ENCODE measurements around the gene HOXB2. TPM values are rescaled to one million over a fixed set of nuclear protein-coding genes. Genes with fewer than 3 reads are reported as not detected.

HOXB2 gene
- total RNA-seq: 2.2 and 2.9 TPM in 2 replicates

DNA sequence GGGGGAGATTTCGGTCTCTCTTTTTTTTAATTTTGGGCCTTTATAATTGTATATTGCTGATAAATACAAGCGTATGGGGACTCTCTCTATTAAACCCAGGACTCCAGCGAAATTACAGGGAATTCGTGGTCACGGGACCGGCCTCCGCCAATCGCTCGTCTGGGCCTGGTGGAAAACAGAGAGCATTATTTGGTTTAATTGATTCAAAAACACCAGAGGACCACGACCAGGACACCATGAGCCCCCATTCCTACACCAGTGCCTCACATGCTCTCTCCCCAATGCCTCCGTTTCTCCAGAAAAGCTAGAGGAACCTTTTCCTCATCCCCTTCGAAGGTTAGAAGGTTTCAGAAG lies at the start of gene HOXB2:
HOXB2 (minus strand) TSS at position 88 of the 354 bp plus-strand sequence. CDS start 198 bp downstream, outside the sequence.
- intact Hi-C loops (cut with micrococcal nuclease): no loop called here
- ChIA-PET CTCF (no interaction called here), POLR2A (no interaction called here)
- no peak for TF ChIP-seq CTCF (IDR thresholded peaks at IDR 0.05)
- peak within 1 kb of the TSS; percentile 88 for H3K4me3 Mint-ChIP-seq
- H3K27ac Mint-ChIP-seq: peak within 1 kb of the TSS; percentile 82
- DNase-seq (no peak), ATAC-seq (ENCODE audit: low read depth) (no peak)
- peaks cover 5% of the 10 kb centered on the region for H3K36me3 Mint-ChIP-seq (ENCODE audit: low read depth)
- no peaks in the 10 kb centered on the region for H3K9me3 Mint-ChIP-seq
- peaks cover 40% of the 10 kb centered on the region for H3K4me1 Mint-ChIP-seq
- H3K27me3 Mint-ChIP-seq: peaks cover 34% of the 10 kb centered on the region

DNA sequence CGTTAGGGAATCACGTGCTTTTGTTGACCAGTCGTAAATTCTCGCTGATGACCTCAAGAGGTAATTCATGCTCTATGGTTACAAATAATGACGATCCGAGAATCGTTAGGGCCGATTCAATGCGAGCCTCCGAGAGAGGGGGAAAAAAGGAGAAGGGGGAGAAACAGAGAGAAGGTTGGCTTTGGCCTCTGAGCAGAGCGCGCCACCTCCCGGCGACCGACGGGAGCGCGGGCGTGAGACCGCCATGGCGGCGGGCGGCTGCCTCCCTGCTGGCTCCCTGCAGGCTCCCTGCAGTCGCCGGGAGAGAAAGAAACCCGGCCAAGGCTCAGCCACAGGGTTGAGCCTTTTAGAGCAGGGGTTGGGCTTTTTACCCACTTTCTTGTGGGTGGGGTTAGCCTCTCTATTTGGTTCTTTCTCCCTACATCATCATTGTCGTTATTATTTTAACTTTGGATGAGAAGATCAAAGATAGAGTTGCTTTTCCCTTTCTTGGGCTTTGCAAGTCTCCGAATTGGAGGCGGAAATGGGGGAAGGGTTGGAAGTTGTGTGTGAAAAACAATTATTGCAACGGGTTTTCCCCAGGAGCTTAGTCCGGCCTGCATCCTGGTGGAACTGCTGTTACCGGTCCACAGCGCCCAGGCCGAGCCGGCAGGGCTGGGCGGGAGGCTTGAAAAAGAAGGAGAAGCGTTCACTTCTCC lies 49.1 kb upstream of the HOXB2 start:
- ChIA-PET CTCF (interaction anchor here (0.8 to 4.5 kb wide), 15 partner anchors 10 to 513 kb away, joined by 3 to 31 read pairs (median 6); partner anchors contain the start of gene HOXB9), POLR2A (interaction anchor here (1.1 to 1.2 kb wide), 2 partner anchors 21 to 258 kb away, joined by 3 to 5 read pairs; partner anchors contain the start of gene HOXB8)
- intact Hi-C loops (cut with micrococcal nuclease): loop anchor here (1.0 to 10.0 kb wide), 6 partner anchors 137 to 569 kb away; no protein-coding TSS in a partner anchor
- Mint-ChIP-seq H3K36me3 (ENCODE audit: low read depth) (no peaks in the 10 kb centered on the region), H3K4me1 (peaks cover 53% of the 10 kb centered on the region), H3K27ac (no peak overlapping the region), H3K9me3 (no peaks in the 10 kb centered on the region), H3K27me3 (peaks cover 73% of the 10 kb centered on the region), H3K4me3 (peak overlapping the region; percentile 71)
- DNase-seq (peak; percentile 85), ATAC-seq (ENCODE audit: low read depth) (peak; percentile 66)
- peak; percentile 50 for TF ChIP-seq CTCF (IDR thresholded peaks at IDR 0.05)

DNA sequence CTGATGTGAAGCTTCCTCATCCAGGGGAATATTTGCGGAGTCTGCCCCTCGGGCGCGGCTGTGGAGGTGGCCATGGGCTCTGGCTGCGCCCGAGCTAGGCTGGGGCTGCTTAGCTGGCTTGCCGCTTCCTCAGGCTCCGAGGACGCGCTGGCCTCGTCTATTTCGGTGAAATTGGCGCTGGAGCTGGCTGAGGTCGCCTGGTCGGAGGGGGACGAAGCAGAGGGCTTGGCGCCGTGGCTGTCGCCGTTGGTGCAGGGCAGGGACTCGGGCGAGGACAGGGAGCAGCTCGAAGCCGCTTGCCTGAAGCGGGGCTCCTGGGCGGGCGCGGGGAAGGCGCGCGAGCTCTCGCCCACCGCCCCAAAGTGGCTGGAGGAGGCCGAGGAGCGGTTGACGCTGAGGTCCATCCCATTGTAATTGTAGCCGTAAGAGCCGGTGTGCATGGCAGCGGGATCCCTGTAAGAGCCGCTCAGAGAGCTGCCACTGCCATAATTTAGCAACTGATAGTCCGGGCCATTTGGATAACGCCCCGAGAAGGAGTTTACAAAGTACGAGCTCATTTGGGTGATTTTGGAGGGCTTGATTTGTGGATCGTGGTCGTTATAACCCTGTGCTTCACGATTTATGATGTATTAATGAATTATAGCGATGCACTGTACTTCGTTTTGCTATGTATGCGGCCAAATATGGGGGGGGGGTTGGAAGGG lies 48.4 kb upstream of the HOXB2 start, which contains the start of gene HOXB5:
HOXB5 (minus strand) TSS at position 654 of the 704 bp plus-strand sequence; CDS start at position 557, 97 bp downstream.
- peaks cover 52% of the 10 kb centered on the region for H3K4me1 Mint-ChIP-seq
- intact Hi-C loops (cut with micrococcal nuclease): loop anchor here (2.0 to 10.0 kb wide), 4 partner anchors 136 to 438 kb away; no protein-coding TSS in a partner anchor
- TF ChIP-seq CTCF (IDR thresholded peaks at IDR 0.05): no peak
- H3K4me3 Mint-ChIP-seq: peak within 1 kb of the TSS; percentile 71
- ChIA-PET POLR2A (interaction anchor here (0.9 to 1.6 kb wide), 5 partner anchors 14 to 258 kb away, joined by 3 to 5 read pairs (median 3); partner anchors contain the start of gene HOXB8), CTCF (interaction anchor here (0.8 to 4.5 kb wide), 24 partner anchors 9 to 567 kb away, joined by 3 to 31 read pairs (median 4); partner anchors contain the start of genes HOXB8 and HOXB9)
- H3K36me3 Mint-ChIP-seq (ENCODE audit: low read depth): no peaks in the 10 kb centered on the region
- ATAC-seq (ENCODE audit: low read depth) (no peak), DNase-seq (no peak)
- H3K9me3 Mint-ChIP-seq: no peaks in the 10 kb centered on the region
- H3K27me3 Mint-ChIP-seq: peaks cover 73% of the 10 kb centered on the region
- H3K27ac Mint-ChIP-seq: no peak within 1 kb of the TSS

GRCh38 chr17:48592577-48592976 lies 47.7 kb upstream of the HOXB2 start:
- CTCF ChIA-PET: interaction anchor here (0.8 to 4.5 kb wide), 22 partner anchors 9 to 567 kb away, joined by 3 to 31 read pairs (median 4); partner anchors contain the start of gene HOXB8

More at GRCh38 chr17:48592577-48592976, 47.7 kb upstream of the HOXB2 start:
- POLR2A ChIA-PET: interaction anchor here (0.8 to 1.6 kb wide), 6 partner anchors 14 to 257 kb away, joined by 3 to 5 read pairs (median 3); partner anchors contain the start of gene HOXB8
- no peak for TF ChIP-seq CTCF (IDR thresholded peaks at IDR 0.05)
- intact Hi-C loops (cut with micrococcal nuclease): loop anchor here (2.0 to 10.0 kb wide), 4 partner anchors 136 to 438 kb away; no protein-coding TSS in a partner anchor
- Mint-ChIP-seq H3K9me3 (no peaks in the 10 kb centered on the region), H3K4me3 (peak overlapping the region; percentile 56), H3K27ac (no peak overlapping the region), H3K4me1 (peaks cover 45% of the 10 kb centered on the region), H3K36me3 (ENCODE audit: low read depth) (no peaks in the 10 kb centered on the region), H3K27me3 (peaks cover 73% of the 10 kb centered on the region)
- DNase-seq: no peak
- ATAC-seq (ENCODE audit: low read depth): no peak

Data from activated B cell treated with CpG ODN at 0.5 μM for 24 hours (primary cell).